LNCaP clone FGC (cell line): ENCODE measurements around the gene SLC17A9.

Experiments
- DNase-seq: peaks from one replicate; pipeline ENCODE4 v3.0.0-alpha.2; 2011; ENCODE audit warnings: low read depth
- H3K4me3 ChIP-seq: 2 replicates; pipeline ENCODE4 v1.5.1; 2011; ENCODE audit warnings: mild to moderate bottlenecking, low read depth, low read length, control low read depth
- TF ChIP-seq, protein P1 (sequence below): IDR thresholded peaks from 2 replicates; pipeline ENCODE4 v1.5.1; 2012; ENCODE audit warnings: mild to moderate bottlenecking; ENCODE audit not compliant: control insufficient read depth, insufficient read depth; ENCODE audit errors: extremely low read depth

The SLC17A9 gene

DNA sequence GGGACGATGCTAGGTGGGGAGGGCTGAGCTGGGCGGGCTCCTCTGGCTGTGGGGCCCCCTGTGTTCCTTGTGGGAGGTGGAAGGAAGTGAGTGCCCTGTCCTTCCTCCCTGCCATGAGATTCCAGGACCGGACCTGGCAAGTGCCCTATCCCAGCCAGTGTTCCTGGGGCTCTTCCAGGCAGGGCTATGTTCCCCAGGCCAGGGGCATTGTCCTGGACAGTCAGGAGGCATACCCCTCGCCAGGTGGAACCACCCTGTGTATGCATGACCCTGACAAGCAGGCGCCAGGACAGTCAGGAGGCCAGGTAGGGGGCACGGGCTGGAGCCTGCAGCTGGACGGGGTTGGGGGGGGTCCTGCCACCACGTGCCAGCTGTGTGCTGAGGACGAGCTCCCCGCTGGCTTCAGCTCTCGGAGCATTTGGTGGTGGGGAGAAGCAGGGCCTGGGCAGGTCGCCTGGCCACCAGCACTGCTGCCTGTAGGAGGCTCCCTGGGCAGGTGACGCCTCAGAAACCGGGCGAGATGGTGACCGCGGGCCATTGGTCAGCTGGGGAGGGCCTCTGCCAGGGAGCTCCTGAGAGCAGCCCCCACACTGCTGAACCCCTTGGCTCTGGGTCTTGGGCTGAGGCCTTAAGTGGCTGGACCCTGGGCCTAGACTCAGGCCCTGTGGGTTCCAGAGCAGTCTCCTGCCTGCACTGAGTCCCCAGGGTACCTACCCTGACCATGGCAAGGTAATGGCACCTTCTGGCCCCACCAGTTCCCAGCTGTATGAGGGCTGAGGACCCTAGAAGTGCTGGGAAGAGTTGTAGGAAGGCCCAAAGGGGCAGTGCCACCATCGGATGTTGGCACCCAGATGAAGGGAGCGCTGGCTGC lies 694 bp downstream of the SLC17A9 start:
- H3K4me3 ChIP-seq, result no peak overlapping the region
- DNase-seq, result no peak

GRCh38 chr20:62953839-62954703 lies 1.6 kb downstream of the SLC17A9 start:
- no peak for DNase-seq
- TF ChIP-seq, protein P1, sequence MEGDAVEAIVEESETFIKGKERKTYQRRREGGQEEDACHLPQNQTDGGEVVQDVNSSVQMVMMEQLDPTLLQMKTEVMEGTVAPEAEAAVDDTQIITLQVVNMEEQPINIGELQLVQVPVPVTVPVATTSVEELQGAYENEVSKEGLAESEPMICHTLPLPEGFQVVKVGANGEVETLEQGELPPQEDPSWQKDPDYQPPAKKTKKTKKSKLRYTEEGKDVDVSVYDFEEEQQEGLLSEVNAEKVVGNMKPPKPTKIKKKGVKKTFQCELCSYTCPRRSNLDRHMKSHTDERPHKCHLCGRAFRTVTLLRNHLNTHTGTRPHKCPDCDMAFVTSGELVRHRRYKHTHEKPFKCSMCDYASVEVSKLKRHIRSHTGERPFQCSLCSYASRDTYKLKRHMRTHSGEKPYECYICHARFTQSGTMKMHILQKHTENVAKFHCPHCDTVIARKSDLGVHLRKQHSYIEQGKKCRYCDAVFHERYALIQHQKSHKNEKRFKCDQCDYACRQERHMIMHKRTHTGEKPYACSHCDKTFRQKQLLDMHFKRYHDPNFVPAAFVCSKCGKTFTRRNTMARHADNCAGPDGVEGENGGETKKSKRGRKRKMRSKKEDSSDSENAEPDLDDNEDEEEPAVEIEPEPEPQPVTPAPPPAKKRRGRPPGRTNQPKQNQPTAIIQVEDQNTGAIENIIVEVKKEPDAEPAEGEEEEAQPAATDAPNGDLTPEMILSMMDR, result no peak
- no peak overlapping the region for H3K4me3 ChIP-seq

More for the DNA sequence above, 694 bp downstream of the SLC17A9 start:
- TF ChIP-seq, protein P1, result no peak

GRCh38 chr20:62955519-62956386 lies 3.2 kb downstream of the SLC17A9 start:
- peak; percentile 38 for DNase-seq
- H3K4me3 ChIP-seq, result no peak overlapping the region
- TF ChIP-seq, protein P1, result no peak

- no peak for DNase-seq
- TF ChIP-seq, protein P1, result no peak
- no peak overlapping the region for H3K4me3 ChIP-seq
These were observed 4.1 kb downstream of the SLC17A9 start for GRCh38 chr20:62956387-62957135.

GRCh38 chr20:62957136-62958117 lies 4.9 kb downstream of the SLC17A9 start:
- TF ChIP-seq, protein P1, result no peak
- no peak for DNase-seq
- no peak overlapping the region for H3K4me3 ChIP-seq
